OCI-LY1 (cell line): Measurements from ENCODE around the gene DSPP.

Experiments
- H2AFZ ChIP-seq: fragments of 200-600 bp; sonication (generic), shearing (Covaris generic); 2 replicates; pipeline ENCODE4 v1.6.0; 2014; ENCODE audit warnings: antibody characterized with exemption, mild to moderate bottlenecking, low read length
- H3F3A ChIP-seq: fragments of 200-600 bp; sonication (generic), shearing (Covaris generic); 2 replicates; pipeline ENCODE4 v1.6.0; 2014; ENCODE audit warnings: mild to moderate bottlenecking, antibody characterized with exemption, low read length, moderate library complexity; ENCODE audit not compliant: insufficient read depth
- H3K27ac ChIP-seq: fragments of 200-600 bp; sonication (generic); 2 replicates; pipeline ENCODE4 v1.5.1; 2014; ENCODE audit warnings: low read length, mixed run types, mild to moderate bottlenecking, low read depth; ENCODE audit not compliant: poor library complexity, severe bottlenecking
- H3K27me3 ChIP-seq: fragments of 200-600 bp; sonication (generic); 2 replicates; pipeline ENCODE4 v1.6.0; 2014; ENCODE audit warnings: antibody characterized with exemption, mild to moderate bottlenecking, low read length, moderate library complexity; ENCODE audit not compliant: insufficient read depth
- H3K36me3 ChIP-seq: fragments of 200-600 bp; sonication (generic); 2 replicates; pipeline ENCODE4 v1.6.1; 2014; ENCODE audit warnings: mild to moderate bottlenecking, antibody characterized with exemption, low read length, moderate library complexity, mixed read lengths; ENCODE audit not compliant: insufficient read depth
- H3K4me1 ChIP-seq: fragments of 200-600 bp; sonication (generic); 2 replicates; pipeline ENCODE4 v1.5.1; 2014; ENCODE audit warnings: mild to moderate bottlenecking, low read length, moderate library complexity; ENCODE audit not compliant: insufficient read depth, severe bottlenecking
- H3K4me2 ChIP-seq: fragments of 200-600 bp; sonication (generic), shearing (Covaris generic); 2 replicates; pipeline ENCODE4 v1.6.1; 2014; ENCODE audit warnings: low read length
- H3K4me3 ChIP-seq: fragments of 200-600 bp; sonication (generic); 2 replicates; pipeline ENCODE4 v1.5.1; 2014; ENCODE audit warnings: low read length, low read depth, mild to moderate bottlenecking, mixed read lengths; ENCODE audit not compliant: poor library complexity, severe bottlenecking
- H3K79me2 ChIP-seq: fragments of 200-600 bp; shearing (Covaris generic); 2 replicates; pipeline ENCODE4 v1.6.1; 2016; ENCODE audit warnings: mixed run types, low read length, mixed read lengths; ENCODE audit not compliant: insufficient read depth
- H3K9ac ChIP-seq: fragments of 200-600 bp; sonication (generic), shearing (Covaris generic); 2 replicates; pipeline ENCODE4 v1.6.1; 2014; ENCODE audit warnings: mild to moderate bottlenecking, low read length, mixed read lengths
- H3K9me2 ChIP-seq: fragments of 200-600 bp; sonication (generic), shearing (Covaris generic); 2 replicates; pipeline ENCODE4 v1.6.1; 2014; ENCODE audit warnings: low read depth, mild to moderate bottlenecking, low read length, mixed read lengths
- H3K9me3 ChIP-seq: fragments of 200-600 bp; shearing (Covaris generic); 2 replicates; pipeline ENCODE4 v1.6.1; 2014; ENCODE audit warnings: low read length, mixed read lengths
- H4K20me1 ChIP-seq: fragments of 200-600 bp; sonication (generic), shearing (Covaris generic); 2 replicates; pipeline ENCODE4 v1.6.0; 2016; ENCODE audit warnings: mild to moderate bottlenecking, low read length; ENCODE audit not compliant: insufficient read depth
- EZH2 ChIP-seq: fragments of 200-600 bp; sonication (generic), shearing (Covaris generic); IDR thresholded peaks from 2 replicates; pipeline ENCODE4 v1.8.0; 2017; ENCODE audit warnings: borderline replicate concordance, mixed run types, mild to moderate bottlenecking, antibody characterized with exemption, low read length, moderate library complexity, mixed read lengths
- TF ChIP-seq, protein P1 (sequence below): fragments of 200-600 bp; sonication (generic), shearing (Covaris generic); IDR thresholded peaks from 2 replicates; pipeline ENCODE4 v1.5.1; 2017; ENCODE audit warnings: mild to moderate bottlenecking, antibody characterized with exemption, low read length, moderate library complexity, mixed read lengths

DSPP gene

DNA sequence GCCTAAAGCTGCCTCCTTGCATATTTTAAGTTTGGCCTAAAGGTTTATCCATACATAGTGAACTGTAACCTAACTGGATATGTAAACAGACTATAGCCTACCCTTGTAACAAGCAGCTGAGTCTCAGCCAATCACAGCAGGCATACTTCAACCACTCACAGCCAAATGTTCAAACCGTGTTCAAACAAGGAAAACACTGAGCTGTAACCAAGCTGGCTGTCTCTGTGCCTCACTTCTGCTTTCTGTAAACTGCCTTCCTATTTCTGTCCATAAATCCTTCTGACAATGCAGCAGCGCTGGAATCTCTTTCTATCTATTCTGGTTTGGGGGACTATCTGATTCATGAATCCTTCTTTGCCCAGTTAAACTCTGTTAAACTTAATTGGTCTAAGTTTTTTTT is 16.4 kb downstream of the DSPP start:
- no peak overlapping the region for H3K27ac ChIP-seq
- H2AFZ ChIP-seq, result no peak overlapping the region
- no peaks in the 10 kb centered on the region for H3K36me3 ChIP-seq
- H3K4me1 ChIP-seq, result no peaks in the 10 kb centered on the region
- no peaks in the 10 kb centered on the region for H3F3A ChIP-seq
- no peaks in the 10 kb centered on the region for H4K20me1 ChIP-seq
- no peak overlapping the region for H3K4me3 ChIP-seq
- H3K9me2 ChIP-seq, result no peaks in the 10 kb centered on the region
- no peaks in the 10 kb centered on the region for H3K79me2 ChIP-seq
- no peaks in the 10 kb centered on the region; the same call in 1 of the 2 replicates for H3K27me3 ChIP-seq
- no peak overlapping the region for H3K4me2 ChIP-seq
- no peak overlapping the region for H3K9ac ChIP-seq
- no peaks in the 10 kb centered on the region for H3K9me3 ChIP-seq
- TF ChIP-seq EZH2, result no peak
- TF ChIP-seq, protein P1, sequence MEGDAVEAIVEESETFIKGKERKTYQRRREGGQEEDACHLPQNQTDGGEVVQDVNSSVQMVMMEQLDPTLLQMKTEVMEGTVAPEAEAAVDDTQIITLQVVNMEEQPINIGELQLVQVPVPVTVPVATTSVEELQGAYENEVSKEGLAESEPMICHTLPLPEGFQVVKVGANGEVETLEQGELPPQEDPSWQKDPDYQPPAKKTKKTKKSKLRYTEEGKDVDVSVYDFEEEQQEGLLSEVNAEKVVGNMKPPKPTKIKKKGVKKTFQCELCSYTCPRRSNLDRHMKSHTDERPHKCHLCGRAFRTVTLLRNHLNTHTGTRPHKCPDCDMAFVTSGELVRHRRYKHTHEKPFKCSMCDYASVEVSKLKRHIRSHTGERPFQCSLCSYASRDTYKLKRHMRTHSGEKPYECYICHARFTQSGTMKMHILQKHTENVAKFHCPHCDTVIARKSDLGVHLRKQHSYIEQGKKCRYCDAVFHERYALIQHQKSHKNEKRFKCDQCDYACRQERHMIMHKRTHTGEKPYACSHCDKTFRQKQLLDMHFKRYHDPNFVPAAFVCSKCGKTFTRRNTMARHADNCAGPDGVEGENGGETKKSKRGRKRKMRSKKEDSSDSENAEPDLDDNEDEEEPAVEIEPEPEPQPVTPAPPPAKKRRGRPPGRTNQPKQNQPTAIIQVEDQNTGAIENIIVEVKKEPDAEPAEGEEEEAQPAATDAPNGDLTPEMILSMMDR, result no peak

DNA sequence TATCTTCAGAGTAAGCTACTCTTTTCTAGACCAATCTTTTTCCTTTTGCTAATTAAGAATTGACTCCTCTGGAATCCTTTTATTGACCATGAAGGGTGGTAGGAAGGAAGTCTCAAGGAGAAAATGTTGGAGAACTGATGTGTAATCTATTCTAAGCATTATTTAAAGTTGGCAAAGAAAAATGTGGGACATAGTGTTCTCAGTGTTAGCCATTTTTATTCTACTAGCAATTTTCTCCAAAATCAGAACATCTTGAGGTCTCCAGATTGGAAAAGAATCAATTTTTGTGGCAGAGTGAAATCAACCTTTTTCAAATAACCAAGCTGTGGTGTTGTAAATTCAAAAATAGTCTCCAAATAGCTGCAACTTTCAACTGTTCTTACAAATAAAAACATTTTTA is 23.3 kb downstream of the DSPP start:
- no peaks in the 10 kb centered on the region for H3K27me3 ChIP-seq
- H3K4me3 ChIP-seq, result no peak overlapping the region
- no peak for TF ChIP-seq EZH2
- TF ChIP-seq, protein P1, result no peak
- H4K20me1 ChIP-seq, result no peaks in the 10 kb centered on the region
- H3K79me2 ChIP-seq, result no peaks in the 10 kb centered on the region
- no peaks in the 10 kb centered on the region for H3K9me3 ChIP-seq
- no peak overlapping the region for H3K27ac ChIP-seq
- H3K4me1 ChIP-seq, result no peaks in the 10 kb centered on the region
- H3K9ac ChIP-seq, result no peak overlapping the region
- no peaks in the 10 kb centered on the region for H3K36me3 ChIP-seq
- H2AFZ ChIP-seq, result no peak overlapping the region
- no peaks in the 10 kb centered on the region for H3K9me2 ChIP-seq
- H3F3A ChIP-seq, result no peaks in the 10 kb centered on the region
- no peak overlapping the region for H3K4me2 ChIP-seq

DNA sequence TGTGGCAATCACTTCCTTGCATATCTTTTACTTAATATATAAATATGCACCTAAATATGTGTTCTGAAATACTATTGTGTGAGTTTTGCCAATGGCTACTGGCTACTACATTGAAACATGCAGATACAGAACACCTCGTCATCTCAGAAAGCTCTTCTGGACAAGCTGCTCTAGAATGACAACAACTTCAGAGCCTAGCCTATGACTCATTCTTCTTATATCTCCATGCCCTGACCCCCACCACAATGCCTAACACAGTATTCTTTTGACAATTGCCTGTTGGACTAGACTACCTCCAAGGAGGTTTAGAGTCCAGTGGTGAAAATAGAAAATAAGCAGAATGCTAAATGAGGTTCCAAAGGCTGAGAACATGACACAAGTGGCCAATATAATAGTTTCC is 24.1 kb downstream of the DSPP start:
- H3K9ac ChIP-seq, result no peak overlapping the region
- no peak overlapping the region for H3K4me3 ChIP-seq
- no peak overlapping the region for H2AFZ ChIP-seq
- H3K9me2 ChIP-seq, result no peaks in the 10 kb centered on the region
- TF ChIP-seq EZH2, result no peak
- TF ChIP-seq, protein P1, result no peak
- H3K27me3 ChIP-seq, result no peaks in the 10 kb centered on the region
- H3K4me1 ChIP-seq, result no peaks in the 10 kb centered on the region
- H3K36me3 ChIP-seq, result no peaks in the 10 kb centered on the region
- H3K4me2 ChIP-seq, result no peak overlapping the region
- no peaks in the 10 kb centered on the region for H3K9me3 ChIP-seq
- H4K20me1 ChIP-seq, result no peaks in the 10 kb centered on the region
- no peaks in the 10 kb centered on the region for H3K79me2 ChIP-seq
- no peak overlapping the region for H3K27ac ChIP-seq
- H3F3A ChIP-seq, result no peaks in the 10 kb centered on the region
